GM12801 (cell line): ENCODE measurements around the gene ERBB3.

ENCODE experiments used
- TF ChIP-seq, protein P1 (sequence below): IDR thresholded peaks from one replicate; pipeline ENCODE4 v1.5.1; 2011; ENCODE audit warnings: control low read depth; ENCODE audit not compliant: insufficient read length; ENCODE audit errors: extremely low read depth

The ERBB3 gene

DNA sequence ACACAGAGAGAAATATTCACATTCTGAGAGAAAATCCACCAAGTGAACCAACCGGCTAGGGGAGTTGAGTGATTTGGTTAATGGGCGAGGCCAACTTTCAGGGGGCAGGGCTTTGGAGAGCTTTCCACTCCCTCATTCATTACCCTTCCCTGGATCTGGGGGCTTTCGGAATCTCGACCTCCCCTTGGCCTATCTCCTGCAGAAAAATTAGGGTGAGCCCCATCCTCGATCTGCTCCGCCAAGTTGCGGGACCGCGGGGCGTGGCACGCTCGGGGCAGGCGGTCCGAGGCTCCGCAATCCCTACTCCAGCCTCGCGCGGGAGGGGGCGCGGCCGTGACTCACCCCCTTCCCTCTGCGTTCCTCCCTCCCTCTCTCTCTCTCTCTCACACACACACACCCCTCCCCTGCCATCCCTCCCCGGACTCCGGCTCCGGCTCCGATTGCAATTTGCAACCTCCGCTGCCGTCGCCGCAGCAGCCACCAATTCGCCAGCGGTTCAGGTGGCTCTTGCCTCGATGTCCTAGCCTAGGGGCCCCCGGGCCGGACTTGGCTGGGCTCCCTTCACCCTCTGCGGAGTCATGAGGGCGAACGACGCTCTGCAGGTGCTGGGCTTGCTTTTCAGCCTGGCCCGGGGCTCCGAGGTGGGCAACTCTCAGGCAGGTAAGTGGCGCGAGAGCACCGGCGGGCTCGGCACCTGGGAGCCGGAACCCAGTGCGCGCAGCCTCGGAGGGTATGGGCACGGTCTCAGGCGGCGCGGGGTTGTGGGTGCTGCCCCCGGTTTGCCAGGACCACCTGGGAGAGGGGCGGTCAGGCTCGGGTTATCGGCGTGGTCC, at the start of gene ERBB3:
Gene ERBB3, plus strand, starts transcription at position 443 of the 833 bp plus-strand sequence. Its CDS starts 136 bp downstream, at position 579.
- TF ChIP-seq, protein P1, sequence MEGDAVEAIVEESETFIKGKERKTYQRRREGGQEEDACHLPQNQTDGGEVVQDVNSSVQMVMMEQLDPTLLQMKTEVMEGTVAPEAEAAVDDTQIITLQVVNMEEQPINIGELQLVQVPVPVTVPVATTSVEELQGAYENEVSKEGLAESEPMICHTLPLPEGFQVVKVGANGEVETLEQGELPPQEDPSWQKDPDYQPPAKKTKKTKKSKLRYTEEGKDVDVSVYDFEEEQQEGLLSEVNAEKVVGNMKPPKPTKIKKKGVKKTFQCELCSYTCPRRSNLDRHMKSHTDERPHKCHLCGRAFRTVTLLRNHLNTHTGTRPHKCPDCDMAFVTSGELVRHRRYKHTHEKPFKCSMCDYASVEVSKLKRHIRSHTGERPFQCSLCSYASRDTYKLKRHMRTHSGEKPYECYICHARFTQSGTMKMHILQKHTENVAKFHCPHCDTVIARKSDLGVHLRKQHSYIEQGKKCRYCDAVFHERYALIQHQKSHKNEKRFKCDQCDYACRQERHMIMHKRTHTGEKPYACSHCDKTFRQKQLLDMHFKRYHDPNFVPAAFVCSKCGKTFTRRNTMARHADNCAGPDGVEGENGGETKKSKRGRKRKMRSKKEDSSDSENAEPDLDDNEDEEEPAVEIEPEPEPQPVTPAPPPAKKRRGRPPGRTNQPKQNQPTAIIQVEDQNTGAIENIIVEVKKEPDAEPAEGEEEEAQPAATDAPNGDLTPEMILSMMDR, result no peak

DNA sequence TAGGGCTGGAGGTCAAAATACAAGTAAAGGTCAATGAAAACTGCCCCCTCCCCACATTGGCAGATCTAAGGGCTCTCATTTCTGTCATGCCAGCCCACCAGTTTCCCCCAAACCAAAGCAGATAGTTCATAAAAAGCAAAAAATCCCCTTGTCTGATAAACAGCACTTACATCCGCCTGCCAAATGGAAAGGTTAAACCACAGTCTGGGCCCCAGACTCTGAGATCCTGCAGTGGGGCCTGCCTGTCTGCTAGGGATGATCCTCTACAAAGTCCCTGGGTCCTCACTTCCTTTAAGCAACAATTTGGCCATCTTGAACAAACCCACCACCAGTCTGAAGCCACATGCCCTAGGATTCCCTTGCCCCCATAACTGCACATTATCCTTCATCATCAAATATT, 48.0 kb upstream of the ERBB3 start:
- TF ChIP-seq, protein P1, result no peak

DNA sequence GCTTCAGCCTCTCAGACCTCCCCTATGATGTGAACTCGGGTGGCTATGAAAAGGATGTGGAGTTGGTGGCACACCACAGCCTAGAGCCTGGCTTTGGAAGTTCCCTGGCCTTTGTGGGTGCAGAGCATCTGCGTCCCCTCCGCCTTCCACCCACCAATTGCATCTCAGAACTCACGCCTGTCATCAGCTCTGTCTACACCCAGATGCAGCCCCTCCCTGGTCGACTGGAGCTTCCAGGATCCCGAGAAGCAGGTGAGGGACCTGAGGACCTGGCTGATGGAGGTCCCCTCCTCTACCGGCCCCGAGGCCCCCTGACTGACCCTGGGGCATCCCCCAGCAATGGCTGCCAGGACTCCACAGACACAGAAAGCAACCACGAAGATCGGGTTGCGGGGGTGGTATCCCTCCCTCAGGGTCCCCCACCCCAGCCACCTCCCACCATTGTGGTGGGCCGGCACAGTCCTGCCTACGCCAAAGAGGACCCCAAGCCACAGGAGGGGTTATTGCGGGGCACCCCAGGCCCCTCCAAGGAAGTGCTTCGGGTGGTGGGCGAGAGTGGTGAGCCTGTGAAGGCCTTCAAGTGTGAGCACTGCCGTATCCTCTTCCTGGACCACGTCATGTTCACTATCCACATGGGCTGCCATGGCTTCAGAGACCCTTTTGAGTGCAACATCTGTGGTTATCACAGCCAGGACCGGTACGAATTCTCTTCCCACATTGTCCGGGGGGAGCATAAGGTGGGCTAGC, 45.2 kb upstream of the ERBB3 start:
- TF ChIP-seq, protein P1, result no peak

DNA sequence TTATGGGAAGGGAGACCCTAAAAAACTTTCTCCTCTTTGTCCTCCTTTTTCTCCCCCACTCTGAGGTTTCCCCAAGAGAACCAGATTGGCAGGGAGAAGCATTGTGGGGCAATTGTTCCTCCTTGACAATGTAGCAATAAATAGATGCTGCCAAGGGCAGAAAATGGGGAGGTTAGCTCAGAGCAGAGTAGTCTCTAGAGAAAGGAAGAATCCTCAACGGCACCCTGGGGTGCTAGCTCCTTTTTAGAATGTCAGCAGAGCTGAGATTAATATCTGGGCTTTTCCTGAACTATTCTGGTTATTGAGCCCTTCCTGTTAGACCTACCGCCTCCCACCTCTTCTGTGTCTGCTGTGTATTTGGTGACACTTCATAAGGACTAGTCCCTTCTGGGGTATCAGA, 42.8 kb upstream of the ERBB3 start:
- TF ChIP-seq, protein P1, result no peak

DNA sequence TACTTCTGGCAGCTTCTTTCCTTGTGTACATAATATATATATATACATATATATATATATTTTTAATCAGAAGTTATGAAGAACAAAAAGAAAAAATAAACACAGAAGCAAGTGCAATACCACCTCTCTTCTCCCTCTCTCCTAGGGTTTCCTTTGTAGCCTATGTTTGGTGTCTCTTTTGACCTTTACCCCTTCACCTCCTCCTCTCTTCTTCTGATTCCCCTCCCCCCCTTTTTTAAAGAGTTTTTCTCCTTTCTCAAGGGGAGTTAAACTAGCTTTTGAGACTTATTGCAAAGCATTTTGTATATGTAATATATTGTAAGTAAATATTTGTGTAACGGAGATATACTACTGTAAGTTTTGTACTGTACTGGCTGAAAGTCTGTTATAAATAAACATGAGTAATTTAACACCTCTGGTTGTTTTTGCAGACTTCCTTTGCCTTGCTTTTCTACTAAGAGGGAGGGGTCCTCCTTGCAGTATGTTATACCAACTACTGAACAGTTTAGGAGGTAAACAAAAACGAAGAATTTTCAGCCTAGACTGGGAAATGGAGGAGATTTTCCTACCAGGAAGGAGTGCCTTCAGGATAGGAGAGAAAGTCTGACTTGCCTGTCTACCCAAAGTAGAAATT, 41.8 kb upstream of the ERBB3 start:
- TF ChIP-seq, protein P1, result no peak

DNA sequence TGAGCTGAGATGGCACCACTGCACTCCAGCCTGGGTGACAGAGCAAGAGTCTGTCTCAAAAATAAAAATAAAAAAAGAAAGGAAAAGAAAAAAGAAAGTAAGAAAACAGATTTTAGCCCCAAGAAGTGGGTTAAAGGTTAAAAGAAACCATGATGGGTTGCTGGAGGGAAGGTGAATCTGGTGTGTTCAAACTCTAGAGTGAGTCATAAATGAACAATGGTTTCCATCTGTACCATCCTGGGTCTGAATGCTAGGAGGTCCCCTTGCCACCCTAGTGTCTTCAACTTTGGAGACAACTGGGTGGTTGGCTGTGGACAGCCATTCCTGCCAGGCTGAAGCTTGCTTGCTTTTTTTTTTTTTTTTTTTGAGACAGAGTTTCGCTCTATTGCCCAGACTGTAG, 39.8 kb upstream of the ERBB3 start:
- TF ChIP-seq, protein P1, result no peak

DNA sequence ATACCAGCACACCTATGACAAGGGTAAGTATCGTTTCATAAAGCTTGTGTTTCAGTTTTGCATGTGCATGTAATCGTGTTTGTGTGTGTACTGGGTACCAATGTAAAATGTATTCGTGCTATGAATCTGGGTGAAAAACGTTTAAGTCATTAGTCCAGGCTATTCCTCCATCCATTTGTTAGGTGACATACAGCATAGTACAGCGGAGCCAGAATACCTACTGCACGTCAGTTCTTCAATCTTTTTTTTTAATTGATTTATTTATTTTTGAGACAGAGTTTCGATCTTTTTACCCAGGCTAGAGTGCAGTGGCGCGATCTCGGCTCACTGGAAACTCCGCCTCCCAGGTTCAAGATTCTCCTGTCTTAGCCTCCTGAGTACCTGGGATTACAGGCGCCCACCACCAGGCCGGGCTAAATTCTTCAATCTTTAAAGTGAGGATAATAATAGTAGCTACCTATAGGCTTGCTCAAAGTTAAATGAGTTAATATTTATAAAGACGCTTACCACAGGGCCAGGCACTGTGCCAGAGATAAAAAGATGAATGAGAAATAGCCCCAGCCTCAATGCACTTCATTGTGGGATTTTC, 38.9 kb upstream of the ERBB3 start:
- TF ChIP-seq, protein P1, result no peak
